BJ (cell line): ENCODE data around the gene IGSF21. TPM values are rescaled to one million over a fixed set of nuclear protein-coding genes. Genes with fewer than 3 reads are reported as not detected.

Experiments used
- CTCF ChIA-PET: fragments of 350-600 bp; formaldehyde crosslinking; extraction: SDS; loops from one replicate; lab custom pipeline; 2021; ENCODE audit warnings: antibody characterized with exemption, inconsistent platforms; lab: Yijun Ruan, JAX
- POLR2A ChIA-PET: fragments of 300-600 bp; sonication (Branson Sonifier 250); formaldehyde crosslinking; extraction: SDS; loops from one replicate; lab custom pipeline; 2021; ENCODE audit warnings: antibody characterized with exemption; lab: Charles Lee
- DNase-seq: peaks from one replicate; pipeline ENCODE4 v3.0.0-alpha.2; 2011; ENCODE audit warnings: low read depth
- H3K27me3 ChIP-seq: 2 replicates; pipeline ENCODE4 v1.6.0; 2011; ENCODE audit warnings: low read length; ENCODE audit not compliant: control insufficient read depth, insufficient read depth
- H3K36me3 ChIP-seq: 2 replicates; pipeline ENCODE4 v1.5.1; 2011; ENCODE audit warnings: low read length; ENCODE audit not compliant: control insufficient read depth, insufficient read depth
- H3K4me3 ChIP-seq: 2 replicates; pipeline ENCODE4 v1.5.1; 2011; ENCODE audit warnings: low read depth, mild to moderate bottlenecking, control low read depth, low read length
- polyA plus RNA-seq: library from polyadenylated mRNA; depleted of rRNA; stranded (reverse); fragments of >200 nt; gene quantifications from 2 replicates; pipeline ENCODE4 v1.2.3, GENCODE V29; 2011
- TF ChIP-seq, protein P1 (sequence below): IDR thresholded peaks from 2 replicates; pipeline ENCODE4 v1.5.1; 2011; ENCODE audit warnings: low read depth, mild to moderate bottlenecking, control low read depth, inconsistent platforms, low read length, moderate library complexity; ENCODE audit not compliant: insufficient read depth

The IGSF21 gene
- polyA plus RNA-seq, 1 experiment: not detected

DNA sequence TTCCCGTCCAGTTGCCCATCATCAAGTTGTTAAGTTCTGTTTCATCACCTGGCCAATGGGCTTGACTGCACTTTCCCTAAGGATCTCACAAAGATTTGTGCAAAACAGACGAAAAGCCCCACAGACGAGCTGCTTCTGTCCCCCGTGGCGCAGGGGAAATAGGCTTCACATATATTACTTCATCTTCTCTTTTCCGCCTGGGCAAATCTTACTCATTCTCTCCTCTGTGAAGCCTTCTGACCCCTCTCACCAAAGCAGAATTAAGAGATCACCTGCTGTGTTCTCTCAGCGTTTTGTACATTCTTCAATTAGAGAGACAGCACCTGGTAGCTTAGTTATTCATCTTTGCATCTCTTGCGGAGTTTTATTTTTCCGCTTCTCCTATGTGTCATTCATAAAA, 129.8 kb downstream of the IGSF21 start:
- Histone ChIP-seq H3K4me3 (no peak overlapping the region), H3K36me3 (no peaks in the 10 kb centered on the region), H3K27me3 (no peaks in the 10 kb centered on the region)
- POLR2A ChIA-PET: no interaction called here
- no peak for DNase-seq
- CTCF ChIA-PET: no interaction called here
- TF ChIP-seq, protein P1, sequence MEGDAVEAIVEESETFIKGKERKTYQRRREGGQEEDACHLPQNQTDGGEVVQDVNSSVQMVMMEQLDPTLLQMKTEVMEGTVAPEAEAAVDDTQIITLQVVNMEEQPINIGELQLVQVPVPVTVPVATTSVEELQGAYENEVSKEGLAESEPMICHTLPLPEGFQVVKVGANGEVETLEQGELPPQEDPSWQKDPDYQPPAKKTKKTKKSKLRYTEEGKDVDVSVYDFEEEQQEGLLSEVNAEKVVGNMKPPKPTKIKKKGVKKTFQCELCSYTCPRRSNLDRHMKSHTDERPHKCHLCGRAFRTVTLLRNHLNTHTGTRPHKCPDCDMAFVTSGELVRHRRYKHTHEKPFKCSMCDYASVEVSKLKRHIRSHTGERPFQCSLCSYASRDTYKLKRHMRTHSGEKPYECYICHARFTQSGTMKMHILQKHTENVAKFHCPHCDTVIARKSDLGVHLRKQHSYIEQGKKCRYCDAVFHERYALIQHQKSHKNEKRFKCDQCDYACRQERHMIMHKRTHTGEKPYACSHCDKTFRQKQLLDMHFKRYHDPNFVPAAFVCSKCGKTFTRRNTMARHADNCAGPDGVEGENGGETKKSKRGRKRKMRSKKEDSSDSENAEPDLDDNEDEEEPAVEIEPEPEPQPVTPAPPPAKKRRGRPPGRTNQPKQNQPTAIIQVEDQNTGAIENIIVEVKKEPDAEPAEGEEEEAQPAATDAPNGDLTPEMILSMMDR: no peak

DNA sequence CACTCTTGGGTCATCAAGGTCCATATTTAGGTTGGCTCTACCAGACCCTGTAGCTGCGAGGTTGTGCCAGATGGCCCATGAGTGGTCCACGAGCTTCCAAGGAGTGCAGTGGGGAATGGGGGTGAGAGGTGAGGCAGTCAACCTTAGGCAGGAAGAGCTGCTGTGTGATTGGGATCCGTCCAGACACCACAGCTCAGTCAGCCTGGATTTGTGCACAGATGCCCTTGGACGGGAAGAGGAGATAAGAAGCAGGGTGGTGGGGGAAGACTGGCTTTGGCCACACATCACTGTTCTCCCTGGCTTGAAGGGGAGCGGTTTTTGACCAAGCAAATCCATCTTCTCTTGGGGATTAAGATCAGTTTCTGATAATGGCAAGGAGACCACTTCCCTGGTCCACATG, 130.6 kb downstream of the IGSF21 start:
- Histone ChIP-seq H3K27me3 (no peaks in the 10 kb centered on the region), H3K4me3 (no peak overlapping the region), H3K36me3 (no peaks in the 10 kb centered on the region)
- TF ChIP-seq, protein P1: no peak
- ChIA-PET CTCF (no interaction called here), POLR2A (no interaction called here)
- no peak for DNase-seq

DNA sequence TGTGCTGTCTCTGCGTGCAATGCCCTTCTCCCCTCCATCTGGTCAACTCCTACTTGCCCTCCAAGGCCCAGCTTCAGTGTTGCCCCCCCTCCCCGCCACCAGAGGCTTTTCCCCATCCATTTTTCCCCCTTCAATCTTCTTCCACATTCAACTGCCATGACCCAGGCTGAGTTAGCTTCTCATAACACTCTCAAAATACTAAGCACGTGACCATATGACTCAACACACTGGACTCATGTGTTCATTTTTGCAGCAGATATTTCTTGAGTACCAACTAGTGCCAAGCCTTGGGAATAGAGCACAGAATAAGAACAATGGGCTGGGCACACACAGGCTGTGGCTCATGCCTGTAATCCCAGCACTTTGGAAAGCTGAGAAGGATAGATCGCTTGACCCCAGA, 132.1 kb downstream of the IGSF21 start:
- no peaks in the 10 kb centered on the region for H3K36me3 ChIP-seq
- CTCF ChIA-PET: no interaction called here
- H3K27me3 ChIP-seq: no peaks in the 10 kb centered on the region
- DNase-seq: no peak
- POLR2A ChIA-PET: no interaction called here
- TF ChIP-seq, protein P1: no peak
- H3K4me3 ChIP-seq: no peak overlapping the region

DNA sequence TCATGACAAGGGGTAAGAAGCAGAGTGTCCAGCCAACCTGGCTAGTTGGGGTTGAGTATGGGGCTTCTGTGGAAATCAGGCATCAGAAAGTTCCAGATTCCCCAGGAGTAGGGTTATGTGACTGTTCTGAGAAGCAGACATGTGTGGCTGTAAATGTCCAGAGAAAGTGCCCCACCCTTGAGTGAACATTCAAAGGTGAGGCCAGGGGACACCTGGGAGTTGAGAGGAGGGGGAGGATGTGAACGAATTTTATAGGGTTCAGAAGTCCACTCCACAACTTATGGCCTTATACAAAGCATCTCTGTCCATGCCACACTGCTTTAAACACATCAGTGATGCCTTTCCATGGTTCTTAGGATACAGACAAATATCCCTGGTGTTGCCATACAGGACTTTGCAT, 133.3 kb downstream of the IGSF21 start:
- CTCF ChIA-PET: no interaction called here

DNA sequence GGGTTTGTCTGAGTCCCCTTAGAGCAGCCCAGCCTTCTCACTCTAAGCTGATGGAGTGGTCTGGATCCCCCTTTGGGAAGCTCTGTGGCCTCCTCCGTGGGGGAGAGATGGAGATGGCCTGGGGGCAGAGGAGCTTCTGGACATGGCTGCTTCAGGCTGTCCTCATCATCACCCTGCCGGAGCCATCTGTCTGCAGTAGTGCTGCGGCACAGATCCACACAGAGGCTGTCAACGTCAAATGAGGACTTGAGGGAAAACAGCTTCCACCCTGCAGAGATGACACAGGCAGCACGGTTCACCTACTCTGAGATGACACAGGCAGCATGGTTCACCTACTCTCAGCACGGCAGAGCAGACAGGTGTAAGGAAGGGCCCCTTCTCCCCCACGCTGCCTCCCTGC, 134.3 kb downstream of the IGSF21 start:
- POLR2A ChIA-PET: no interaction called here
- no peak overlapping the region for H3K4me3 ChIP-seq
- no peak for DNase-seq
- CTCF ChIA-PET: no interaction called here
- TF ChIP-seq, protein P1: no peak
- no peaks in the 10 kb centered on the region for H3K27me3 ChIP-seq
- no peaks in the 10 kb centered on the region for H3K36me3 ChIP-seq

More for the DNA sequence above, 133.3 kb downstream of the IGSF21 start:
- Histone ChIP-seq H3K4me3 (no peak overlapping the region), H3K36me3 (no peaks in the 10 kb centered on the region), H3K27me3 (no peaks in the 10 kb centered on the region)
- TF ChIP-seq, protein P1: no peak
- POLR2A ChIA-PET: no interaction called here
- DNase-seq: no peak
